Chondrocyte (in vitro differentiated cells): ENCODE data around the gene ADGRV1. TPM values are rescaled to one million over a fixed set of nuclear protein-coding genes. Genes with fewer than 3 reads are reported as not detected.
A peak's percentile ranks its signal among the peaks of the same experiment; 100 is the strongest.

Source experiments
- DNase-seq: peaks from one replicate; pipeline ENCODE4 v3.0.0; 2021; ENCODE audit warnings: mixed read lengths, low spot score
- H3K27ac Mint-ChIP-seq: one replicate; pipeline ENCODE4 v1.8.0; 2021; ENCODE audit warnings: mild to moderate bottlenecking, moderate library complexity, mixed read lengths; ENCODE audit not compliant: unreplicated experiment
- H3K27me3 Mint-ChIP-seq: 2 replicates; pipeline ENCODE4 v1.8.0; 2021; ENCODE audit warnings: low read depth, mixed read lengths
- H3K36me3 Mint-ChIP-seq: 2 replicates; pipeline ENCODE4 v1.8.0; 2021; ENCODE audit warnings: low read depth, mixed read lengths
- H3K4me1 Mint-ChIP-seq: 2 replicates; pipeline ENCODE4 v1.8.0; 2021; ENCODE audit warnings: low read depth, mild to moderate bottlenecking, mixed read lengths
- H3K4me3 Mint-ChIP-seq: one replicate; pipeline ENCODE4 v1.8.0; 2021; ENCODE audit warnings: mild to moderate bottlenecking, moderate library complexity, mixed read lengths; ENCODE audit not compliant: unreplicated experiment
- H3K9me3 Mint-ChIP-seq: 2 replicates; pipeline ENCODE4 v1.8.0; 2021; ENCODE audit warnings: low read depth, mixed read lengths
- CTCF ChIP-seq: fragments of 200-600 bp; sonication (generic); IDR thresholded peaks from 2 replicates; pipeline ENCODE4 v1.5.0; 2021; ENCODE audit warnings: antibody characterized with exemption, mild to moderate bottlenecking, moderate library complexity
- total RNA-seq: library from RNA; stranded (reverse); gene quantifications from 3 replicates; pipeline ENCODE4 v1.2.1, GENCODE V29; 2021

Gene ADGRV1
- total RNA-seq, 1 donor from 2014 or later, result 1.5 TPM

- Mint-ChIP-seq H3K27me3 (peaks cover 2% of the 10 kb centered on the region), H3K36me3 (no peaks in the 10 kb centered on the region), H3K9me3 (no peaks in the 10 kb centered on the region), H3K27ac (no peak overlapping the region), H3K4me3 (no peak overlapping the region), H3K4me1 (peaks cover 2% of the 10 kb centered on the region)
- no peak for TF ChIP-seq CTCF
- no peak for DNase-seq
Observed at GRCh38 chr5:90902651-90903386, 344.2 kb downstream of the ADGRV1 start.

- H3K27ac Mint-ChIP-seq, result peak overlapping the region; percentile 62
Observed at GRCh38 chr5:90909101-90909503, 350.5 kb downstream of the ADGRV1 start.

GRCh38 chr5:90909940-90910339, 351.3 kb downstream of the ADGRV1 start:
- no peak overlapping the region for H3K27ac Mint-ChIP-seq
- TF ChIP-seq CTCF, result no peak
- peaks cover 8% of the 10 kb centered on the region for H3K4me1 Mint-ChIP-seq
- H3K9me3 Mint-ChIP-seq, result peaks cover 4% of the 10 kb centered on the region
- no peak overlapping the region for H3K4me3 Mint-ChIP-seq
- no peak for DNase-seq
- H3K36me3 Mint-ChIP-seq, result no peaks in the 10 kb centered on the region
- H3K27me3 Mint-ChIP-seq, result no peaks in the 10 kb centered on the region

More at GRCh38 chr5:90909101-90909503, 350.5 kb downstream of the ADGRV1 start:
- TF ChIP-seq CTCF, result no peak
- no peaks in the 10 kb centered on the region for H3K36me3 Mint-ChIP-seq
- H3K27me3 Mint-ChIP-seq, result peaks cover 2% of the 10 kb centered on the region
- DNase-seq, result no peak
- peaks cover 4% of the 10 kb centered on the region for H3K9me3 Mint-ChIP-seq
- H3K4me1 Mint-ChIP-seq, result peaks cover 8% of the 10 kb centered on the region
- no peak overlapping the region for H3K4me3 Mint-ChIP-seq

- no peak for DNase-seq
- TF ChIP-seq CTCF, result no peak
- peaks cover 4% of the 10 kb centered on the region for H3K9me3 Mint-ChIP-seq
- H3K4me1 Mint-ChIP-seq, result peaks cover 8% of the 10 kb centered on the region
- H3K27me3 Mint-ChIP-seq, result no peaks in the 10 kb centered on the region
- H3K4me3 Mint-ChIP-seq, result no peak overlapping the region
- H3K36me3 Mint-ChIP-seq, result no peaks in the 10 kb centered on the region
- H3K27ac Mint-ChIP-seq, result no peak overlapping the region
Observed at GRCh38 chr5:90911169-90911568, 352.6 kb downstream of the ADGRV1 start.

GRCh38 chr5:90912476-90912875, 353.9 kb downstream of the ADGRV1 start:
- H3K27me3 Mint-ChIP-seq, result no peaks in the 10 kb centered on the region

More at GRCh38 chr5:90912476-90912875, 353.9 kb downstream of the ADGRV1 start:
- no peak overlapping the region for H3K4me3 Mint-ChIP-seq
- no peaks in the 10 kb centered on the region for H3K36me3 Mint-ChIP-seq
- H3K27ac Mint-ChIP-seq, result no peak overlapping the region
- H3K4me1 Mint-ChIP-seq, result peaks cover 8% of the 10 kb centered on the region
- no peak for DNase-seq
- H3K9me3 Mint-ChIP-seq, result peaks cover 4% of the 10 kb centered on the region
- no peak for TF ChIP-seq CTCF
